Esophagus (tissue), 2 donors: ENCODE data around the gene EIF5A. TPM values are rescaled to one million over a fixed set of nuclear protein-coding genes. Genes with fewer than 3 reads are reported as not detected.
"Not testable (repeated sequence)": the region's sequence is repeated elsewhere in the genome, so short reads cannot be mapped to it uniquely, and the experiment has no call there.

Source experiments
- H3K27ac ChIP-seq, 2 donors: one replicate each; pipeline ENCODE4 v1.5.1; 2013; ENCODE audit warnings: low read depth in 2 of 2, mild to moderate bottlenecking in 2 of 2, inconsistent platforms in 1 of 2, low read length in 1 of 2, moderate library complexity in 1 of 2
- H3K27me3 ChIP-seq, 2 donors: one replicate each; pipeline ENCODE4 v1.6.1; 2013; ENCODE audit warnings: low read length in 2 of 2, control low read depth in 1 of 2, mild to moderate bottlenecking in 1 of 2; ENCODE audit not compliant: insufficient read depth in 2 of 2, control insufficient read depth in 1 of 2
- H3K36me3 ChIP-seq, 2 donors: one replicate each; pipeline ENCODE4 v1.6.1; 2013; ENCODE audit warnings: low read length in 1 of 2; ENCODE audit not compliant: control insufficient read depth in 2 of 2, insufficient read depth in 2 of 2
- H3K4me1 ChIP-seq, 2 donors: one replicate each; pipeline ENCODE4 v1.6.1; 2013; ENCODE audit warnings: low read length in 1 of 2; ENCODE audit not compliant: control insufficient read depth in 2 of 2, insufficient read depth in 2 of 2
- H3K4me3 ChIP-seq, 2 donors: one replicate each; pipeline ENCODE4 v1.5.1; 2013; ENCODE audit warnings: low read length in 2 of 2, mild to moderate bottlenecking in 2 of 2, low read depth in 1 of 2, moderate library complexity in 1 of 2
- H3K9me3 ChIP-seq, 2 donors: one replicate each; pipeline ENCODE4 v1.6.1; 2013; ENCODE audit warnings: mild to moderate bottlenecking in 2 of 2, low read depth in 1 of 2, low read length in 1 of 2, moderate library complexity in 1 of 2; ENCODE audit not compliant: control insufficient read depth in 2 of 2, insufficient read depth in 1 of 2
- WGBS, 2 donors: extraction: QIAGEN DNeasy Blood & Tissue Kit; methylation state at CpG; one replicate each; pipeline ENCODE4 v1.1.7; 2013; 5-methylcytosine and 5-hydroxymethylcytosine counted together
- polyA plus RNA-seq, 2 donors: library from polyadenylated mRNA; stranded (reverse); fragments of 200-250 nt; gene quantifications; one replicate each; pipeline ENCODE4 v1.2.3, GENCODE V29; 2013
- donor health status: healthy with polysubstance abuse.
- donor health status: Bipolar disorder and iron deficiency.

Gene EIF5A
- polyA plus RNA-seq, 2 donors, result 597 to 599 TPM

- 0% methylated on average over 42 to 43 of the region's 43 CpGs for WGBS, 2 donors
- peak overlapping the region; percentile 96 to 98 for H3K27ac ChIP-seq
These were observed 22.1 kb downstream of the EIF5A start for GRCh38 chr17:7329374-7329996.

GRCh38 chr17:7329997-7330637, 22.7 kb downstream of the EIF5A start:
- H3K36me3 ChIP-seq, result peaks cover 4 to 9% of the 10 kb centered on the region in 2 donors
- H3K27ac ChIP-seq, result peak overlapping the region; percentile 96 to 98
- no peaks in the 10 kb centered on the region for H3K27me3 ChIP-seq
- H3K9me3 ChIP-seq, result no peaks in the 10 kb centered on the region
- 0 to 1% methylated on average over 34 of the region's 34 CpGs for WGBS, 2 donors
- peak overlapping the region; percentile 71 to 84 for H3K4me3 ChIP-seq
- H3K4me1 ChIP-seq, result peaks cover 3 to 9% of the 10 kb centered on the region in 2 donors

More at GRCh38 chr17:7329374-7329996, 22.1 kb downstream of the EIF5A start:
- H3K4me1 ChIP-seq, result peaks cover 3 to 9% of the 10 kb centered on the region in 2 donors
- H3K36me3 ChIP-seq, result peaks cover 4 to 10% of the 10 kb centered on the region in 2 donors
- no peaks in the 10 kb centered on the region for H3K9me3 ChIP-seq
- peak overlapping the region; percentile 71 to 84 for H3K4me3 ChIP-seq
- no peaks in the 10 kb centered on the region for H3K27me3 ChIP-seq

- Histone ChIP-seq H3K27ac (peak overlapping the region; percentile 96 to 98), H3K9me3 (no peaks in the 10 kb centered on the region), H3K27me3 (no peaks in the 10 kb centered on the region), H3K4me3 (peak overlapping the region; percentile 71 to 84), H3K4me1 (peaks cover 3 to 9% of the 10 kb centered on the region in 2 donors), H3K36me3 (peaks cover 2 to 7% of the 10 kb centered on the region in 2 donors)
- WGBS, 2 donors, result 54 to 60% methylated on average over 13 of the region's 13 CpGs
These were observed 23.2 kb downstream of the EIF5A start for GRCh38 chr17:7330638-7331015.

DNA sequence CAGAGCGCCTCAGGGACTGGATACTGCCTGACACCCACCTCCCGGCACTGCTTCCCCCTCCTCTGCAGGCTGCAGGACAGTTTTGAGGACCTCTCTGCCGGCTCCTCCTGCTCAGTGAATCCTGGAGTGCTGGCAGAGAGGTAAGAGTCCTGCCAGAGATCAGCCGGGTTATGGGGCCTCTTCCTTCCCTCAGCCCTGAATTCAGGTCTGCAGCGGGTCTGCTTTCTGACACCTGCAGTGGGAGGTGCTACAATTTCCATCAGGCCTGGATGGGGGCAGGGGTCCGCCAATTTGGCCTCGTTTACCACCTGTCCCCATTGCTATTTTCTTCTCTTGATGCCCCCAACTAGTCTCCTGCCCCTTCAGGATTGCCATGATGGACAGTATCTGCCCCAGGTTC, 24.7 kb downstream of the EIF5A start:
- Histone ChIP-seq H3K27ac (no peak overlapping the region), H3K27me3 (no peaks in the 10 kb centered on the region), H3K4me1 (peaks cover 3 to 9% of the 10 kb centered on the region in 2 donors), H3K4me3 (no peak overlapping the region), H3K36me3 (no peaks in the 10 kb centered on the region), H3K9me3 (no peaks in the 10 kb centered on the region)
- 55 to 61% methylated on average over 7 of the region's 7 CpGs for WGBS, 2 donors

DNA sequence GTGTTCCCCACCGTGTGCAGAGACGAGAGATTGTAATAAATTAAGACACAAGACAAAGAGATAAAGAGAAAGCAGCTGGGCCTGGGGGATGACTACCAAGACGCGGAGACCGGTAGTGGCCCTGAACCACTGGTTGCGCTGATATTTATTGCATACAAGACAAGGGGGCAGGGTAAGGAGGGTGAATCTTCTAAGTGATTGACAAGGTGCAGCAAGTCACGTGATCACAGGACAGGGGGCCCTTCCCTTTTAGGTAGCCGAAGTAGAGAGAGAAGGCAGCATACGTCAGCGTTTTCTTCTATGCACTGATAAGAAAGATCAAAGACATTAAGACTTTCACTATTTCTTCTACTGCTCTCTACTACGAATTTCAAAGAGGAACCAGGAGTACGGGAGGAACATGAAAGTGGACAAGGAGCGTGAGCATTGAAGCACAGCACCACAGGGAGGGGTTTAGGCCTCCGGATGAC, 25.2 kb downstream of the EIF5A start:
- H3K4me3 ChIP-seq, H3K27me3 ChIP-seq, H3K27ac ChIP-seq, H3K9me3 ChIP-seq, H3K4me1 ChIP-seq, H3K36me3 ChIP-seq: not testable (repeated sequence)
- WGBS, 2 donors, result 48 to 54% methylated on average over 14 of the region's 14 CpGs

DNA sequence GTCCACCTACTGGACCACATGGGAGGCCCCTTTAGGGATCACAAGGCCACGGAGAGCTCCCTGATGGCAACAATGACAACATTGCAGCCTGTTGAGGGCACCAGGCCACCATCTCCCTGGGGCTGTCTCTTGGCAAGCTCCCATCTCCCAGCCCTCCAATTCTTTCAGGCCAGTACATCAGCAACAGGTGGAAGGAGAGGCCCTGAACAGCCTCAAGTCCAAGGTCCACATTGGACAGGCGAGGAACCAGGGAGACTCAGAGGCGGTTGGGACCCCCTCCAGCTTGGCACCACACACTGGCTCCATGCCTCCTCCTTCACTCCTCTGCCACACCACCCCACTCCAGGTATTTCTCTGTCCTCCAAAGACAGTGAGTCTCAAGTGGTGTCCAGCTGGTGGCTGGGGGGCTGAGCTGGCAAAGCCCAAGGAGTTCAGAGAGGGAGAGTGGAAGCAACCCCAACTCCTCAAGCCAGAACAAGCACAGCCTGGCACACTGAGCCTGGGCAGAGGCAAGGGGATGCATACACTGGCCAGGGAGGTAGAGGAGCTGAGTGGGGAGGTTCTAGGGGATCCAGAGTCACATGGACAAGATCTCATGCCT, 27.6 kb downstream of the EIF5A start:
- Histone ChIP-seq H3K4me3 (no peak overlapping the region), H3K27me3 (no peaks in the 10 kb centered on the region), H3K4me1 (peaks cover 0 to 3% of the 10 kb centered on the region in 2 donors), H3K9me3 (no peaks in the 10 kb centered on the region), H3K27ac (no peak overlapping the region), H3K36me3 (no peaks in the 10 kb centered on the region)
- 77 to 88% methylated on average over 3 of the region's 3 CpGs for WGBS, 2 donors

GRCh38 chr17:7335765-7336164, 28.3 kb downstream of the EIF5A start:
- H3K27ac ChIP-seq, H3K9me3 ChIP-seq, H3K36me3 ChIP-seq, H3K4me3 ChIP-seq, H3K27me3 ChIP-seq, H3K4me1 ChIP-seq: not testable (repeated sequence)
- WGBS, 2 donors, result 80 to 84% methylated on average over 13 of the region's 13 CpGs

DNA sequence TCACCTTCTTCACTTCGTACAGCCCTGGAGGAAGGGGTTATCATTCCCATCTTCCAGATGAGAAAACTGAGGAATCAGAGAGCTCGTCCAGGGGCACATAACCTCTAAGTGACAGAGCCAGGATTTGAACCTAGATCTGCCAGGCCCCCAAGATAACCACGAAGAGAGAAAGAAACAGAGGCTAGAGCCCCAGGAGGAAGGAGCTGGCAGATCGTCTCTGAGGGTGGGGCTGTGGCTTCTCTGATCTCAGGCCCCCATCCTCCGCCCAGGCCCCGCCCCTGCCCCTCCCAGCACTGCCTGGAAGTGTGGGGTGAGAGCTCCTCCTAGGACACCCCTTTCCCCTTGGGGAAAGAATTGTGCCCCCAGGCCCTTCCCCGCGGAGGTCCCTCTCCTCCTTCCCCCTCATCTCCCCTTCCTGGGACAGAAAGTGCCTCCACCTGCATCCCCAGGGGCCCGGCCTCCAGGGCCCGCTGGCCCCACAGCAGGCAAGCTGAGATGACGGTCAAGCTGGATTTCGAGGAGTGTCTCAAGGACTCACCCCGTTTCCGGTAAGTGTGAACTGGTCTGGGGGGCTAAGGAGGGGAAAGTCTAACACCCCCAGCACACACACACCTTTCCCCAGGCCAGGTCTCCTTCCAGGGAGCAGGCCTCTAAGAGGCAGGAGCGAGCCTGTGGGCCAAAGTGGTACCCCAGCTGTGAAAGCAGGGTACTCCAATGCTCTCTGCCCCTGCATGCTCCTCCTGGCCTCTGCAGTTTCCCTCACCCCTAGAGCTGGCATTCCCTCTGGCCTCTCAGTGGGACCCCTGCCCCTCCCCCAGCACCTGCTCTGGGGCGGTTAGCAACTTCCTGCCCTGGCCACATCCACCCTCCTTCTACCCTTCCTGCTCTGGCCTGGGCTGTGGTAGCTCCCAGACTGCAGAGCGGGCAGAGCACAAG, 29.1 kb downstream of the EIF5A start, which contains the start of gene ACAP1:
ACAP1 (plus strand) TSS at position 290 of the 936 bp plus-strand sequence; CDS start at position 496, 206 bp downstream.
- H3K27ac ChIP-seq, result peak within 1 kb of the TSS in 1 of 2 donors; percentile 42
- H3K4me3 ChIP-seq, result peak within 1 kb of the TSS; percentile 41 to 47
- H3K4me1 ChIP-seq, result no peaks in the 10 kb centered on the region
- H3K36me3 ChIP-seq, result no peaks in the 10 kb centered on the region
- WGBS, 2 donors, result 36 to 38% methylated on average over 16 to 17 of the region's 17 CpGs
- no peaks in the 10 kb centered on the region for H3K9me3 ChIP-seq
- no peaks in the 10 kb centered on the region for H3K27me3 ChIP-seq

- not testable (repeated sequence) for H3K4me1 ChIP-seq, H3K9me3 ChIP-seq, H3K27ac ChIP-seq, H3K36me3 ChIP-seq, H3K27me3 ChIP-seq
- 72% methylated on average over 7 of the region's 7 CpGs for WGBS, 2 donors
- peak overlapping the region in 1 of 2 donors; percentile 24 for H3K4me3 ChIP-seq
These were observed 30.2 kb downstream of the EIF5A start for GRCh38 chr17:7337600-7337999.
